ENCODE results near the gene RHBDL3.

- no peak for TF ChIP-seq CTCF (IDR thresholded peaks at IDR 0.05; ENCODE audit: extremely low read depth in 1 of 2, insufficient read depth in 1 of 2, low read depth in 1 of 2, low read length in 2 of 2)
- TF ChIP-seq POLR2A (IDR thresholded peaks at IDR 0.05; ENCODE audit: low read depth, low read length) = no peak
- TF ChIP-seq EZH2 (IDR thresholded peaks at IDR 0.05; ENCODE audit: borderline replicate concordance, low read depth, low read length, severe bottlenecking) = no peak
- TF ChIP-seq POLR2AphosphoS5 (IDR thresholded peaks at IDR 0.05; ENCODE audit: insufficient read depth, low read depth, low read length) = no peak
- no peak for TF ChIP-seq GATA2 (IDR thresholded peaks at IDR 0.05; ENCODE audit: insufficient read depth, insufficient read length, low read depth, low read length)
- no peak for TF ChIP-seq MAX (IDR thresholded peaks at IDR 0.05; ENCODE audit: insufficient read depth, insufficient read length)
- TF ChIP-seq FOS (IDR thresholded peaks at IDR 0.05; ENCODE audit: borderline replicate concordance, insufficient read depth, low read length) = no peak
- TF ChIP-seq JUN (IDR thresholded peaks at IDR 0.05; ENCODE audit: borderline replicate concordance, insufficient read depth, insufficient read length, low read depth) = no peak
Observed at GRCh38 chr17:32239456-32239855, 26.2 kb upstream of the RHBDL3 start.

Measured in endothelial cell of umbilical vein (primary cell).